AG04450 (cell line): ENCODE data around the gene ARMC7. TPM values are rescaled to one million over a fixed set of nuclear protein-coding genes. Genes with fewer than 3 reads are reported as not detected.
A peak's percentile ranks its signal among the peaks of the same experiment; 100 is the strongest.
"Not testable (repeated sequence)": the region's sequence is repeated elsewhere in the genome, so short reads cannot be mapped to it uniquely, and the experiment has no call there.

Experiments
- CTCF ChIA-PET: fragments of 300-600, 350-600 bp; formaldehyde crosslinking; extraction: SDS; loops from one replicate; lab custom pipeline; 2022; ENCODE audit warnings: antibody characterized with exemption, inconsistent platforms; lab: Charles Lee
- POLR2A ChIA-PET: fragments of 350-600 bp; formaldehyde crosslinking; extraction: SDS; loops from one replicate; lab custom pipeline; 2021; ENCODE audit warnings: antibody characterized with exemption, inconsistent platforms; lab: Yijun Ruan, JAX
- DNase-seq: peaks from one replicate; pipeline ENCODE4 v3.0.0-alpha.2; 2011; ENCODE audit warnings: low read depth, low spot score
- H3K27ac ChIP-seq: one replicate; pipeline ENCODE4 v1.5.1; 2012; ENCODE audit warnings: low read depth, low read length, control low read depth
- H3K27me3 ChIP-seq: one replicate; pipeline ENCODE4 v1.6.0; 2012; ENCODE audit warnings: low read length; ENCODE audit not compliant: control insufficient read depth, insufficient read depth
- H3K4me3 ChIP-seq: 2 replicates; pipeline ENCODE4 v1.5.1; 2011; ENCODE audit warnings: mild to moderate bottlenecking, low read depth, low read length, control low read depth
- H3K9me3 ChIP-seq: 2 replicates; pipeline ENCODE4 v1.5.1; 2012; ENCODE audit warnings: low read length; ENCODE audit not compliant: control insufficient read depth, insufficient read depth
- polyA plus RNA-seq: library from polyadenylated mRNA; depleted of rRNA; stranded (reverse); fragments of >200 nt; gene quantifications from 2 replicates; pipeline ENCODE4 v1.2.3, GENCODE V29; 2011
- TF ChIP-seq, protein P1 (sequence below): IDR thresholded peaks from 2 replicates; pipeline ENCODE4 v1.5.1; 2011; ENCODE audit warnings: low read depth, low read length, control low read depth, inconsistent platforms

The ARMC7 gene
- polyA plus RNA-seq, 1 experiment, result 5.6 TPM

DNA sequence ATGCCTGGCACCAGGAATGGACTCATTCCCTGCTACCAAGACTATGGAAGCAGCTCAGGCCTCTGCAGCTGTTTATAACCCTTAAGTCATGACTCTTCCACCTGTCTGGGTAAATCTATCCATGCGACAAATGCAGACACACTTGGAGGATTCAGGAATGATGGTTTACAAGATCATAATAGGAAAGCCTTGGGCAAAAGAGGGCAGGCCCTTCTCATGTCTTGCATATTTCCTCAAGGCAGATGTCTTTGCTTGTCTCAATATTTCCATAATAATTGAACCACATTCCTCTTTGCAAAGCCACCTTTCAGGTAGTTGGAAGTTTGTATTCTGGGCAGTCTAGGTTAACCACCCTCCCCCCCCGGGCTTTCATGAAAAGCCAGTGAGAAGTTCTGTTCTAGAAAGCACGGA lies 45.4 kb downstream of the ARMC7 start:
- H3K9me3 ChIP-seq, result no peaks in the 10 kb centered on the region; the same call in 1 of the 2 replicates
- DNase-seq, result no peak
- H3K27me3 ChIP-seq, result no peaks in the 10 kb centered on the region
- H3K4me3 ChIP-seq, result no peak overlapping the region
- CTCF ChIA-PET, result no interaction called here
- no peak overlapping the region for H3K27ac ChIP-seq
- TF ChIP-seq, protein P1, sequence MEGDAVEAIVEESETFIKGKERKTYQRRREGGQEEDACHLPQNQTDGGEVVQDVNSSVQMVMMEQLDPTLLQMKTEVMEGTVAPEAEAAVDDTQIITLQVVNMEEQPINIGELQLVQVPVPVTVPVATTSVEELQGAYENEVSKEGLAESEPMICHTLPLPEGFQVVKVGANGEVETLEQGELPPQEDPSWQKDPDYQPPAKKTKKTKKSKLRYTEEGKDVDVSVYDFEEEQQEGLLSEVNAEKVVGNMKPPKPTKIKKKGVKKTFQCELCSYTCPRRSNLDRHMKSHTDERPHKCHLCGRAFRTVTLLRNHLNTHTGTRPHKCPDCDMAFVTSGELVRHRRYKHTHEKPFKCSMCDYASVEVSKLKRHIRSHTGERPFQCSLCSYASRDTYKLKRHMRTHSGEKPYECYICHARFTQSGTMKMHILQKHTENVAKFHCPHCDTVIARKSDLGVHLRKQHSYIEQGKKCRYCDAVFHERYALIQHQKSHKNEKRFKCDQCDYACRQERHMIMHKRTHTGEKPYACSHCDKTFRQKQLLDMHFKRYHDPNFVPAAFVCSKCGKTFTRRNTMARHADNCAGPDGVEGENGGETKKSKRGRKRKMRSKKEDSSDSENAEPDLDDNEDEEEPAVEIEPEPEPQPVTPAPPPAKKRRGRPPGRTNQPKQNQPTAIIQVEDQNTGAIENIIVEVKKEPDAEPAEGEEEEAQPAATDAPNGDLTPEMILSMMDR, result no peak
- POLR2A ChIA-PET, result interaction anchor here (0.9 to 1.5 kb wide), 4 partner anchors 11 to 51 kb away, joined by 4 to 7 read pairs (median 4); partner anchors contain the start of gene NT5C

DNA sequence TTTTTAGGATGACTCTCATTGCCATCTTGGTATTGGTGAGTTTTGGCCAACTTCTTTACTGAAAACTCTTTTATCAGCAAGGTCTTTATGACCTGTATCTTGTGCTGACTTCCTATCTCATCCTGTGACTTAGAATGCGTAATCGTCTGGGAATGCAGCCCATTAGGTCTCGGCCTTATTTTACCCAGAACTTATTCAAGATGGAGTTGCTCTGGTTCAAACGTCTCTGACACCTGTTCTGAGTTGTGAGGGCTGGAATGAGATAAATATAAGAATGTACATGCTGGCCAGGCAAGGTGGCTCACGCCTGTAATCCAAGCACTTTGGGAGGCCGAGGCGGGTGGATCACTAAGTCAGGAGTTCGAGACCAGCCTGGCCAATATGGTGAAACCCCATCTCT lies 48.7 kb downstream of the ARMC7 start:
- DNase-seq, H3K27ac ChIP-seq: not testable (repeated sequence)
- CTCF ChIA-PET, result interaction anchor here (1.0 to 2.9 kb wide), 2 partner anchors 13 to 27 kb away, joined by 3 to 10 read pairs; partner anchors contain the start of gene NT5C

DNA sequence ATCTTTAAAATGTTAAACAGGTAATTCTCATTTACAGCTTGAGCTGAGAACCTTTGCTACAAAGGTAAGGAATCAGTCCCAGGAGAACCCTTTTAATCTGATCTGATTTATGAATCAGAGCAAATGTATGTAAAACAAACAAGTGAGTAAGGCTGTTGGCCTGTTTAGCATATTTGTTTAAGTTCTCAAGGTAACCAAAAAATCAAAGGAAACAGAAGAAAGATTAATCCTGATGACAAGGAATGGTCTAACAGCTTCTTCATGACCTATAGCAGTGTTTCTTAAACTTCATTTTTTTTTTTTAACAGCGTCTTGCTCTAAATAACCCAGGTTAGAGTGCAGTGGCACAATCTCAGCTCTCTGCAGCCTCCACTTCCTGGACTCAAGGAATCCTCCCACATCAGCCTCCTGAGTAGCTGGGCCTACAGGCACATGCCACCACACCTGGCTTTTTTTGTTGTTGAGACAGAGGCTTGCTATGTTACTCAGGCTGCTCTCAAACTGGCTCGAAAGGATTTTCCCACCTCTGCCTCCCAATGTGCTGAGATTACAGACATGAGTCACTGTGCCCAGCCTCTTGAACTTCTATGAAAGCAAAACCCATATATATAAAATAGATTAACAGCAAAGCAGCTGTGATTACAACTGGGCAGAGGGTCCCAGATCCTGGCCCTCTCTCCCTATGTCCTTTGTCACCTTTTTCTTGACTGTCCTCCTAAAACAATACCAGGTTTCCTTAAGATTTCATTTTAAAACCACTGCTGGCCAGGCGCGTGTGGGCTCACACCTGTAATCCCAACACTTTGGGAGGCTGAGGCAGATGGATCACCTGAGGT lies 49.6 kb downstream of the ARMC7 start:
- TF ChIP-seq, protein P1, result no peak
- POLR2A ChIA-PET, result no interaction called here
- Histone ChIP-seq H3K9me3 (no peaks in the 10 kb centered on the region; the same call in 1 of the 2 replicates), H3K27me3 (no peaks in the 10 kb centered on the region), H3K27ac (peak overlapping the region; percentile 47), H3K4me3 (no peak overlapping the region)
- CTCF ChIA-PET, result interaction anchor here (0.6 to 2.9 kb wide), 3 partner anchors 13 to 44 kb away, joined by 3 to 10 read pairs (median 3); partner anchors contain the start of gene NT5C
- no peak for DNase-seq

More for the DNA sequence above, 48.7 kb downstream of the ARMC7 start:
- H3K27me3 ChIP-seq, H3K9me3 ChIP-seq, POLR2A ChIA-PET, H3K4me3 ChIP-seq: not testable (repeated sequence)

DNA sequence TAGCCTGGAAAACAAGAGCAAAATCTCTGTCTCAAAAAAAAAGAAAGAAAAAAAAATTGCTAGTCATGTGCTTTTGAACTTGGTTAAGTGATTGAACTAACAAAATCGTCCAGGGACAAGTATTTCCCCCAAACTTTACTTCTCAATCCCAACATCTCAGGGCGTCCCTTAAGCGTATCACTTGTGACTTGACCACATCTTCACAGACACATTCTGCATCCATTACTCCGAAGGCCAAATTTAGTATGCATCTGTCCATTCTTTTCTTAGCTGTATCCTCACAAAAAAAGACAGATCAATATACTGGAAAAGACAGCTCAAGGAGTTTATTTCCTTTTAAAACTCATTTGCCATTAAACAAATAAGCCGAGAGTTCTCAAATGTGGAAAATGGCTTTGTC lies 50.4 kb downstream of the ARMC7 start:
- POLR2A ChIA-PET, result no interaction called here
- H3K27ac ChIP-seq, result no peak overlapping the region
- TF ChIP-seq, protein P1, result no peak
- no peak overlapping the region for H3K4me3 ChIP-seq
- CTCF ChIA-PET, result interaction anchor here (0.6 to 2.9 kb wide), 2 partner anchors 12 to 43 kb away, joined by 3 to 10 read pairs; no protein-coding TSS in a partner anchor
- no peak for DNase-seq
- H3K9me3 ChIP-seq, result no peaks in the 10 kb centered on the region; the same call in 1 of the 2 replicates
- no peaks in the 10 kb centered on the region for H3K27me3 ChIP-seq

DNA sequence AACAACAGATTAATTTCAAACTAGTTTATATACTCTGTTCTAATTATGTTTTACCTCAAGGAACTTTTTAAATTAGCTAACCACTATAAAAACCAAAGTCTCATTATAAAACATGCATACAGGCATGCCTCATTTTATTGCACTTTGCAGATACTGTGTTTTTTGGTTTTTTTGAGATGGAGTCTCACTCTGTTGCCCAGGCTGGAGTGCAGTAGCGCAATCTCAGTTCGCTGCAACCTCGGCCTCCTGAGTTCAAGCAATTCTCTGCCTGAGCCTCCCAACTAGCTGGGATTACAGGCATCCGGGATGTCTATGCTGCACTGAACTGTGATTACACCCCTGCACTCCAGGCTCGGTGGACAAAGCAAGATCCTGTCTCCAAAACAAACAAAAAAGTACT lies 53.3 kb downstream of the ARMC7 start:
- no peak for DNase-seq
- TF ChIP-seq, protein P1, result no peak
- Histone ChIP-seq H3K4me3 (no peak overlapping the region), H3K27me3 (no peaks in the 10 kb centered on the region), H3K27ac (no peak overlapping the region), H3K9me3 (no peaks in the 10 kb centered on the region; the same call in 1 of the 2 replicates)
- ChIA-PET CTCF (interaction anchor here (1.1 to 2.5 kb wide), 2 partner anchors 9 to 103 kb away, joined by 3 to 13 read pairs; no protein-coding TSS in a partner anchor), POLR2A (interaction anchor here (1.7 kb wide), 1 partner anchor 9 kb away, joined by 3 read pairs; no protein-coding TSS in a partner anchor)

DNA sequence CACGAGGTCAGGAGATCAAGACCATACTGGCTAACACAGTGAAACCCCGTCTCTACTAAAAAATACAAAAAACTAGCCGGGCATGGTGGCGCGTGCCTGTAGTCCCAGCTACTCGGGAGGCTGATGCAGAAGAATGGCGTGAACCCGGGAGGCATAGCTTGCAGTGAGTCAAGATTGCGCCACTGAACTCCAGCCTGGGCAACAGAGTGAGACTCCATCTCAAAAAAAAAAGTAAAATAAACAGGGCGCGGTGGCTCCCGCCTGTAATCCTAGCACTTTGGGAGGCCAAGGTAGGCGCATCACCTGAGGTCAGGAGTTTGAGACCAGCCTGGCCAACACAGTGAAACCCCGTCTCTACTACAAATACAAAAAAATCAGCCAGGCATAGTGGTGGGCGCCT lies 54.8 kb downstream of the ARMC7 start:
- ChIA-PET CTCF (interaction anchor here (1.1 kb wide), 1 partner anchor 50 kb away, joined by 3 read pairs; no protein-coding TSS in a partner anchor), POLR2A (interaction anchor here (0.6 kb wide), 1 partner anchor 13 kb away, joined by 4 read pairs; no protein-coding TSS in a partner anchor)
- not testable (repeated sequence) for H3K27ac ChIP-seq, H3K9me3 ChIP-seq, H3K4me3 ChIP-seq, DNase-seq, H3K27me3 ChIP-seq
